Fibroblast of peridontal ligament (primary cell): Measurements from ENCODE around the gene CFAP65.

Experiments
- DNase-seq: peaks from one replicate; pipeline ENCODE4 v3.0.0-alpha.2; 2010; ENCODE audit errors: extremely low read depth

The CFAP65 gene

GRCh38 chr2:219059725-219060682 is 18.7 kb upstream of the CFAP65 start:
- no peak for DNase-seq

GRCh38 chr2:219059375-219059724 is 18.0 kb upstream of the CFAP65 start:
- no peak for DNase-seq

GRCh38 chr2:219058541-219059374 is 17.4 kb upstream of the CFAP65 start:
- no peak for DNase-seq

- peak; percentile 49 for DNase-seq
Observed at GRCh38 chr2:219057709-219058540, 16.6 kb upstream of the CFAP65 start.

DNA sequence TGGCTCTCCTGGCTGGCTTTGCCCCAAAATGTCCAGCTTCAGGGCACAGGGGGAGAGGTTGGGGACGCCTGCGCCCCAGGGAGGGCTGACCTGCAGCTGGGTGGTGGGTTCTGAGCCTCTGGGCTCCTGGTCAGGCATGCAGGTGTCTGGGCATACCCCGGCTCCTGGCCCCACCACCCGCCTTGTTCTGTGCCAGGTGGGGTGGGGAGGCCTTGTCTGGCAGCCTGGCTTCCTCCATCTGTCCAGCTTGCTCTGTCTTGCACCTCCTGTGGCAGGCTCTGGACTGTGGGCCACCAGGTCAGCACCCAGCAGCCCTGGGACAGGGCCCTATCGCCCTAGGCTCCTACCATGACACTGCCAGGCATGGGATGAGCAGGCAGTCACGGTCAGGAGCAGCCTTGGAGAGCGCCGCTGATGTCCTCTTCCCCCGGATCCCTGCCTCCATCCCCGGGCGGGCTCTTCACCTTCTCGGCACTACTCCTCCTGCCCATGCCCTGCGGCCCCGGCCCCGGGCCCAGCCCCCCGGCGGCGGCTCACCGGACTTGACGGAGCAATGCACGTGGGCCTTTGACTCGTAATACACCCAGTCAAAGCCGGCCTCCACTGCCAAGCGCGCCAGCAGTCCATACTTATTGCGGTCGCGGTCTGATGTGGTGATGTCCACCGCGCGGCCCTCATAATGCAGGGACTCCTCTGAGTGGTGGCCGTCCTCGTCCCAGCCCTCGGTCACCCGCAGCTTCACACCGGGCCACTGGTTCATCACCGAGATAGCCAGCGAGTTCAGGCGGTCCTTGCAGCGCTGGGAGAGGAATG is 15.8 kb upstream of the CFAP65 start:
- DNase-seq = no peak

- no peak for DNase-seq
Observed at GRCh38 chr2:219056176-219056895, 15.0 kb upstream of the CFAP65 start.

DNA sequence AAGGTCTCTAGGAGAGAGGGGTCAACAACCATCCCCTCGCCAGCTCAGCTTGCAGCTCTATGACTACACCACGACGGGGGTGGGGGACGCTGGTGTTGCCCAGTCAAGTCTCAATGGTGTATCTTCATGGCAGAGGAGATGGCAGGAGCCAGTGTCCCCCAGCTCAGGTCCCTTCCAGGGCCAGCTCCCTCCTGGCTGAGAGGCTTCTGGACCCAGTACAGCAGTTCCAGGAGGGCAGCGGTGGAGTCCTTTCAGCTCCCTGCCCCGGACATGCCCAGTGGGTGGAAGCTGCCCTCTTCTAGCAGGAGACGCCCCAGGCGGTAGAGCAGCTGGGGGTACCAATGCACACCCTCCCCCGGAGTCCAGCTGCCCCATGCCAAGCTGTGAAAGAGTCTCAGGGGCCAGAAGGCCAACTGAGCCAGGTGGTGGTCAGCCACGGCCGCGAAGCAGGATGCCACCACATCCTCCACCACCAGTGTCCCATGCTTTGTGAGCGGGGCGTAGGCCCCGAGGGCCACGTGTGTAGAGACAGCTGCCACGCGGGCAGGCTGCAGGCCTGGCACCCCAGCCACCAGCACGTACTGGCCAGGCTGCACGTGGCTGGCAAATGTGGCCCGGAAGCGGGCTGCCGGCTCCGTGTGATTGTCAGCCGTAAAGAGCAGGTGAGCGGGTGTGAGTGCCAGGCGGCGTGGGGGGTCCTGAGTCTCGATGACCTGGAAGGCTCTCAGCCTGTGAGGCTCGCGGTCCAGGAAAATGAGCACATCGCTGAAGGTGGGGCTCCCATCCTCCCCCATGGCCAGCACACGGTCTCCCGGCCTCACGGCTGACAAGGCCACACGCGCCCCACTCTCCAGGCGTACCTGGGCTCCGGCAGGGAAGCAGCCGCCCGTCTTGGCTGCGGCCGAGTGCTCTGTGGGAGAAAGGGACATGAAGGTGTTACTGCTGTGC is 13.9 kb upstream of the CFAP65 start:
- no peak for DNase-seq

GRCh38 chr2:219049282-219049681 is 8.0 kb upstream of the CFAP65 start:
- no peak for DNase-seq

DNA sequence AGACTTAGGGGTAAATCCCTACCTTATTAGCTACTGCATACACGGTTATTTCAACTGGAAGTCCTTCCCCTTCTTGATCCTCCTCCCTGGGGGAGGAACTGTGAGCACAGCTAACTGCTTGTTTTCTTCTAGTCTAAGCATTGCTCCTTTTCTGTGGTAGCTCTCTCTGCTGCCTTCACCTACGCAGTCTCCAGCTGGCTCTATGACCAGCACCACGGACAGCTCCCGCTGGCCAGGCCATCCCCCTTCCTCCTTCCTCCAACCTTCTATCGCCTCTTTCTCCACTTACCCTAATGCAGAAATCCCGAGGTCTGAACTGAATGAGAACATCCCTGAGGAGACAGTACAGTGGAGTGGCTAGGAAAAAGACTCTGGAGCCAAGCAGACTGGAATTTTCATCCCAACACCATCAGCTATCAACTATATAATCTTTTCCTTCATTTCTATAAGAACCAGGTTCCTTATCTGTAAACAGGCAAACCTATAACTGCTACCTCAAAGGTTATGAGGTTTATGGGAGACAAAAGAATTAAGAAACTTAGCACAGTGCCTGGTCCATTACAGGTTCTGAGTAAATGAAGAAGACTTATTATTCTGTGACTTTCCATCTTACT is 4.7 kb upstream of the CFAP65 start:
- peak; percentile 30 for DNase-seq

- no peak for DNase-seq
Observed at GRCh38 chr2:219042750-219043149, 1.4 kb upstream of the CFAP65 start.

- DNase-seq = no peak
Observed at GRCh38 chr2:219042157-219042556, 841 bp upstream of the CFAP65 start.

DNA sequence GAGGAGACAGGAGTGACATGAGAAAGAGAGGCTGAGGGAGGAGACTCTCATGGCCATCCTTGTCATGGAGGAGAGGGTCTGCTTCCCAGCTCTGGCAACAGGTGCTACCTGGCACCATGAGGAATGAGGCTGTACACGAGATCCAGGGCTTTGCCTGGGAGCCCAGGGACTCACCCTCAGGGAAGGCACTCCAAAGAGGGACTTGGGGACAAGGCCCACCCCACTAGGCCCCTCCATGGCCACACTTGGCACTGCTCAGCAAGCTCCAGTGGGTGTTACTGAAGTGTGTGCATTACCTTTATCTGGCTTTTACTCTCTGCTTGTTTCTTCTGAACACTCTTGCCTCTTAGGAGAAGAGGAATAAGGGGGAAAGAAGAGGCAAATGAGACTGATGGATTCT is 2.7 kb downstream of the CFAP65 start:
- DNase-seq = no peak

DNA sequence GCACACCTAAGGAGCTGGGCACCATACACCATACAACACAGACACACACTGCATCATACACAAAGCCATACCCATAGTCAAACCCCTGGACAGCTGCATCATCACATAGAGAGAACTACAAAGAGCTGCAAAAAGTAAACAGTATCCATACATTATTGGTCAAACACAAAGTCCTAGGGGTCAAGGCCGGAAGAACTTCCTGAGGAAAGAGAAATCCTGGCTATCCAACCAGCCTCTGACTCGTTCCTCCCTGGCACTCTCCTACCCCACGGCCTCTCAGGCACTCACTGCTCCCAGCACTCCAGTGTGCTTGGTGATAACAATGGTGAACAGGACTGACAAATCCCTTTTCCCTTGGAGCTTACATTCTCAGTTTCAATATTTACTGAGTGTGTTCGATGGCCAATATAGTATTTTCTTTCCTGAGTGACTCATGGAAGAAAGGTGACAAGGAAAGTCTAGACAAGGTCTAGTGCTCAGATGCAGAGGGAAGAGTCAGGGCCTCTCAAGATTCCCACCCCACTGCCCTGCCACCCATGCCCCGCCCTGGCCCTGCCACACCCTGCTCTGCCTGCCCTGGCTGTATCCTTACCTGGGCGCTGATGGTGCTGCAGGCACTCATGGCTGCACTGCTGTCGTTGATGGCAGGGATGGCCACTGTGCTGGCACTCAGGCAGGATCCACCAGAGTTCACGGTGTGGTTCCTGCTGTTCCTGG is 3.4 kb downstream of the CFAP65 start:
- no peak for DNase-seq

- DNase-seq = no peak
Observed at GRCh38 chr2:219035942-219036341, 5.4 kb downstream of the CFAP65 start.

DNA sequence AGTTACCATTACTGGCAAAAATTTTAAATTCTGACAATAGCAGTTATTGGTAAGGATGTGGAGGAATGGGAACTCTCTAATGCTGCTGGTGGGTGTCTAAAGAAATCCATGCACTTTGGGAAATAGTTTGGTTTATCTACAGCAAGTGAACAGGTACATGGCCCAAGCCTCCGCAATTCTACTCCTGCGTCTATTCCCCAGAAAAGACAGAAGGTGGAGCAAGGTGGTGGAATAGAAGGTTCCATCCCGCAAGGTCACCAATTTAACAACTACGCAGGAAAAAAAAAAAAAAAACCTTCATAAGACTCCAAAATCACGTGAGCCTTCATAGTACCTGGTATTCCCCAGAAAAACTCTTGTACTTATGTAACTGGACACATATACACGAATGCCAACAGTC is 6.5 kb downstream of the CFAP65 start:
- no peak for DNase-seq

DNA sequence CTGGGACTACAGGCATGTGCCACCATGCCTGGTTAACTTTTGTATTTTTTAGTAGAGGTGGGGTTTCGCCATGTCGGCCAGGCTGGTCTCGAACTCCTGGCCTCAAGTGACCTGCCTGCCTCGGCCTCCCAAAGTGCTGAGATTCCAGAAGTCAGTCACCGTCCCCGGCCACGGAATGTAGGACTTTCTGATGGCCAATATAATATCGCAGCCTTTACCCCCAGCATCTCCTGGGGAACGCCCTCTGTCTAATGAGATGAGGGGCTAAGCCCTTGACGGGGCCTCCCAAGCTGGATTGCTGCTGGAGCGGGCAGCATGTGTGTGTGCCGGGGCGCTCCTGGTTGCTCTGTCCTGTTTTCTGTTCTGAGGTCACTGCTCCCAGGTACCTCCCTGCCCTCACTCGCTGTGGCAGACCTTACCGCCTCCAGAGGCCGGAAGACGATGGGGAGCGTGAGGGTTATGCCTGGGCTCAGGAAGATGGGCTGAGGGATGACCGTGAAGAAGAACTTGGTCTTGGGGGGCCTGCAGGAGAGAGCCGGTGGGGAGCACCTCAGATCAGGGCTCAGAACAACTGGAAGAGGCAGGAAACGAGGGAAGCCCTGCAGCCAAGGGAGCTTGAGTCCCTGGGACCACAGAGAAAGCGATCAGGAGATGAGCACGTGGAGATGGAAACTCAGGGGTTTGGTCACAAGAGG is 9.1 kb downstream of the CFAP65 start:
- DNase-seq = no peak

DNA sequence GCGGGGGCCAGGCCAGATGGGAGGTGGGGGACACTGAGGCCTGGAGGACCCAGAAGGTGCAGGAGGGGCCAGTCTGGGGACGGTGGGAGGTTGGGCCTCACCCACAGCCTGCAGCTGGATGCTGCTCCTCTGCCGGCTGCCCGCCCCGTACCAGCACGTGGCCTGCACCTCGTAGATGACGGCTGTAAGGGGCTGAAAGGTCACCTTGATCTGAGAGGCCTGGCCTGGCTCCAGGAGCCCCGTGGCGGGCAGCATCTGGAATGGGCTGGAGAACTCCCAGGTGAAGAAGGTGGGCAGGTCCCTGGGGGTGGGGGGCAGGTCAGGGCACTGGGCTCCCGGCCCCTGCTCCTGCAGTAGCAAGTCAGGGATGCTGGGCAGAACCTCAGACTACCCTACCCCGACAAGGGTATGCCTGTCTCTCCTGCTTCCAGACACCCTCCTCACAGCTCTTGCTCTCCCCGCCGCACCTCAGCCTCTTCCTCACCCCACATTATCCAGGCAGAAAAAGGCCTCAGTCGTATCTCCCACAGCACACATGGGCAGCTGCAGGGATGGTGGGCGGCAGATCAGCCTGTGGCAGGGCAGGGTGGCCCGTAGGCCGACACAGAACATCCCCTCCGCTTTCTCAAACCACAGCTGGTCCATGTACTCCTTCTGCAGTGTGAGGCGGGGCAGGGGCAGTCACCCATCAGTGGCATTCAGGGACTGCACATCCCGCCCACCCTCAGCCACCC is 10.1 kb downstream of the CFAP65 start:
- DNase-seq = no peak
